Right lobe of liver (tissue), 4 donors: ENCODE measurements around the gene HDAC4.

ENCODE experiments used
- CTCF ChIP-seq, 4 donors: fragments of 200-600 bp in 3 of 4; fragments of 450-650 bp in 1 of 4; IDR thresholded peaks; one replicate each; pipeline versions ENCODE4 v1.5.1 to v1.8.0; 2016 to 2022; ENCODE audit warnings: antibody characterized with exemption in 4 of 4, mild to moderate bottlenecking in 2 of 4
- POLR2A ChIP-seq: fragments of 450-650 bp; IDR thresholded peaks from one replicate; pipeline ENCODE4 v1.6.1; 2017; ENCODE audit warnings: antibody characterized with exemption, mild to moderate bottlenecking
- donor health status: DM: no; HTN: no; CAD: no.
- donor health status: DM: no; HTN: no; CAD: no.
- donor health status: DM: no; HTN: yes; CAD: no.

- TF ChIP-seq POLR2A (no peak), CTCF (IDR thresholded peaks at IDR 0.05) (no peak)
Observed at GRCh38 chr2:239283288-239283945, 117.4 kb downstream of the HDAC4 start.
